ENCODE measurements around the gene CDCP1.

DNA sequence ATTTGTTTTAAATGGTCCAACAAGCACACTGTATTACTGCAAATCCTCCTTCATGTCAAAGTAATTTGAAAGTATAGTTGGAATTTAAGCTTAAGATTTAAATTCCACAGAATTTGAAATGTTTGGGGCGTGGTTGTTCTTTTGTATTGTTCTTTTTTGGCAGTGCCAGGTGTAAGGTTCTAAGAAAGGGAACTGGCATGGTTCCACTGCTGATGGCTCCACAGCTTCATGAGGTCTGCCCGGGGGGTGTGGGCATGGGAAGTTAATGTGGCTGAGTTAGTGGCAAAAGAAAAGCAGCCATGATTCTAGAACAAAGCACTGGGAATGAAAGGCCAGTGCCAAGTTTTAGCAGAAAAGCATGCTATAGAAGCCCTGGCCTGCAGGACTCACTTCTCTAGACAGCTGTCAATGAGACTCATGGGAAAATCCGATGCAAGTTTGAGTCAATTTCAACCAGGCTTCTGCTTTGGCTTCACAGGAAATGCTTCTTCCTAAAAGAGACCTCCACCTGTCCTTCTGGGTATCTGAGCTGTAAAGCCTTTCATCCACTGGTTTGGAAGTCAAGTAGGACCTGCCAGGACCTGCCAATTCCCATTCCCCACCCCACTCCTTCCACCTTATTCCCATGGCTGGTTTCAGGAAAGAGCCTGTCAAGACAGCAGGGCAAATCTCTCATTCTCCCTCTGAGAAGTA is 18.9 kb downstream of the CDCP1 start:
- TF ChIP-seq, protein P1, sequence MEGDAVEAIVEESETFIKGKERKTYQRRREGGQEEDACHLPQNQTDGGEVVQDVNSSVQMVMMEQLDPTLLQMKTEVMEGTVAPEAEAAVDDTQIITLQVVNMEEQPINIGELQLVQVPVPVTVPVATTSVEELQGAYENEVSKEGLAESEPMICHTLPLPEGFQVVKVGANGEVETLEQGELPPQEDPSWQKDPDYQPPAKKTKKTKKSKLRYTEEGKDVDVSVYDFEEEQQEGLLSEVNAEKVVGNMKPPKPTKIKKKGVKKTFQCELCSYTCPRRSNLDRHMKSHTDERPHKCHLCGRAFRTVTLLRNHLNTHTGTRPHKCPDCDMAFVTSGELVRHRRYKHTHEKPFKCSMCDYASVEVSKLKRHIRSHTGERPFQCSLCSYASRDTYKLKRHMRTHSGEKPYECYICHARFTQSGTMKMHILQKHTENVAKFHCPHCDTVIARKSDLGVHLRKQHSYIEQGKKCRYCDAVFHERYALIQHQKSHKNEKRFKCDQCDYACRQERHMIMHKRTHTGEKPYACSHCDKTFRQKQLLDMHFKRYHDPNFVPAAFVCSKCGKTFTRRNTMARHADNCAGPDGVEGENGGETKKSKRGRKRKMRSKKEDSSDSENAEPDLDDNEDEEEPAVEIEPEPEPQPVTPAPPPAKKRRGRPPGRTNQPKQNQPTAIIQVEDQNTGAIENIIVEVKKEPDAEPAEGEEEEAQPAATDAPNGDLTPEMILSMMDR (IDR thresholded peaks at IDR 0.05 in 4 of 5, conservative IDR thresholded peaks at IDR 0.05 in 1 of 5): no peak
- no peak for TF ChIP-seq POLR2A (IDR thresholded peaks at IDR 0.05)

Data from gastrocnemius medialis (tissue), 4 donors.